ENCODE measurements around the gene LHFPL4.

DNA sequence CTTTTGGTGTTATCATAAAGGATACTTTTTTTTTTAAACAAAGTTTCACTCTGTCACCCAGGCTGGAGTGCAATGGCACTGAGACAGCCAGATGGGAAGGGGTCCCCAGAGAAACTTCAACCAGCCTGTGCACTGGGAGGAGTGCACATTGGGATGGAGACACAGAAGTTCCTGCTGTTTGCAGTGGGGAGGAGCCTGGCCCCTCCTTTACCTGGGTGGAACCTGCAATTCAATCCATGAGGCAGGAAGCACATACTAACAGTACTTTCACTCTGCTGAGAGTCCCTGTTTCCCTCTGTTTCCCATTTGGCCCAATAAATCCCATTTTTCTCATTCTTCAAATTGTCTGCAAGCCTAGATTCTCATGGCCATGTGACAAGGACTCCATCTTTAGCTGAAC lies 42.3 kb upstream of the LHFPL4 start:
- TF ChIP-seq CTCF (IDR thresholded peaks at IDR 0.05) (no peak), EZH2phosphoT487 (IDR thresholded peaks at IDR 0.05) (no peak)

Data from neural progenitor cell (in vitro differentiated cells).